ENCODE data around the gene NME7.

The NME7 gene

DNA sequence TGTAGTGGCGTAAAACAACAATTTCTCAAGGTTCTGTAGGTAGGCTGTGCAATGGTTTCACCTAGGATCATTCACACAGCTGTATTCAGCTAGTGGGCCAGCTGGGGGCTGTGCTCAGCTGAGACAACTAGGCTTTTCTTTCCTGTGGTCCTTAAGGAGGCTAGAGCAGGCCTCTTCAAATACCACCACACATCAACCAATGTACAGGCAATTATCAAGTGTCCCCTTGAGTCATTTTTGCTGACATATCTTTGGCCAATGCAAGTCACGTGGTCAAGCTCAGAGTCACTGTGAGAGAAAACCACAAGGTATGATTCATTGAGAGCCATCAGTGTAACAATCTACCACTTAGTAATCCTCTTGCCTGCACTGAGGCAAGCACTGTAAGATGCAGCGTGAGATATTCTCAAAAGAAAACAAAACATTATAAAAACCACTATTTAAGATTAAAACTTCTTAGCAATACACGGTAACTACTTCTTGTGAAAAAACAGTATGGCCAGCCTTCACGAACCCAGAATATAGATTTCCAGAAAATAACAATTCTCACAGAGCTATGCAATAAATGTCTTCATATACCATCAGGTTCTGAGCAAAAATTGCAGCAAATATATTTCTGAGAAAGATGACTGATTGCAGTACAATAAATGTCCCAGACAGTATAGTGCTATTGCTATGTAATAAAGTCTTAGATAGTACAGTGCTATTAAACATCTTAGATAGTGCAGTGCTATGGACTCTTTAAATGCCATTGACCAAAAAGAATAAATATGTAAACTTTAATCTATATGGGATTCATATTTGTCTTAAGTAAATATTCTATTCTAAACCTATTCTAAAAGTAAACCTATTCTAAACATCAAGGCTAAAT, 55.3 kb downstream of the NME7 start:
- no peaks in the 10 kb centered on the region for H3K9me3 ChIP-seq (ENCODE audit: control insufficient read depth, insufficient read depth, low read depth, low read length)
- CTCF ChIA-PET: interaction anchor here (0.7 kb wide), 1 partner anchor 10 kb away, joined by 3 read pairs; no protein-coding TSS in a partner anchor
- H3K4me1 ChIP-seq (ENCODE audit: control insufficient read depth, insufficient read depth, low read length): no peaks in the 10 kb centered on the region; the same call in 1 of the 2 replicates
- POLR2A ChIA-PET: interaction anchor here (0.6 kb wide), 1 partner anchor 56 kb away, joined by 3 read pairs; the partner anchor contains the start of genes BLZF1 and NME7
- H3K36me3 ChIP-seq (ENCODE audit: control insufficient read depth in 2 of 2, insufficient read depth in 1 of 2, low read length in 2 of 2): no peaks in the 10 kb centered on the region
- H3K4me3 ChIP-seq (ENCODE audit: low read depth, low read length): no peak overlapping the region
- H3K27ac ChIP-seq (ENCODE audit: extremely low read depth, low read depth, low read length): no peak overlapping the region
- TF ChIP-seq ZNF248 (tag by site-specific recombination; IDR thresholded peaks at IDR 0.05) (no peak), KLF8 (tag by site-specific recombination; IDR thresholded peaks at IDR 0.05) (no peak), MZF1 (tag by site-specific recombination; IDR thresholded peaks at IDR 0.05; ENCODE audit: borderline replicate concordance) (no peak), ZNF335 (tag by site-specific recombination; conservative IDR thresholded peaks at IDR 0.05) (peak; percentile 90), ZNF518A (tag by site-specific recombination; conservative IDR thresholded peaks at IDR 0.05; ENCODE audit: low read depth) (no peak), ZNF138 (tag by site-specific recombination; IDR thresholded peaks at IDR 0.05; ENCODE audit: borderline replicate concordance) (no peak), ZNF548 (tag by site-specific recombination; IDR thresholded peaks at IDR 0.05) (no peak), ZNF571 (tag by site-specific recombination; IDR thresholded peaks at IDR 0.05) (no peak), ZNF26 (tag by site-specific recombination; IDR thresholded peaks at IDR 0.05) (no peak), ZNF391 (tag by site-specific recombination; IDR thresholded peaks at IDR 0.05; ENCODE audit: borderline replicate concordance, low read depth) (no peak), ZNF514 (tag by site-specific recombination; IDR thresholded peaks at IDR 0.05) (no peak), ZNF24 (tag by site-specific recombination; IDR thresholded peaks at IDR 0.05) (peak; percentile 53; the same call in 1 of the 2 replicates), ZNF785 (tag by site-specific recombination; IDR thresholded peaks at IDR 0.05) (no peak), ZNF398 (tag by site-specific recombination; IDR thresholded peaks at IDR 0.05) (peak; percentile 21; the same call in 1 of the 2 replicates), KLF7 (tag by site-specific recombination; IDR thresholded peaks at IDR 0.05; ENCODE audit: borderline replicate concordance) (no peak), ZNF639 (tag by site-specific recombination; IDR thresholded peaks at IDR 0.05) (peak; percentile 21; the same call in 1 of the 2 replicates), ZNF157 (tag by site-specific recombination; IDR thresholded peaks at IDR 0.05) (no peak), KLF1 (tag by site-specific recombination; IDR thresholded peaks at IDR 0.05) (no peak)
- TF ChIP-seq, protein P1, sequence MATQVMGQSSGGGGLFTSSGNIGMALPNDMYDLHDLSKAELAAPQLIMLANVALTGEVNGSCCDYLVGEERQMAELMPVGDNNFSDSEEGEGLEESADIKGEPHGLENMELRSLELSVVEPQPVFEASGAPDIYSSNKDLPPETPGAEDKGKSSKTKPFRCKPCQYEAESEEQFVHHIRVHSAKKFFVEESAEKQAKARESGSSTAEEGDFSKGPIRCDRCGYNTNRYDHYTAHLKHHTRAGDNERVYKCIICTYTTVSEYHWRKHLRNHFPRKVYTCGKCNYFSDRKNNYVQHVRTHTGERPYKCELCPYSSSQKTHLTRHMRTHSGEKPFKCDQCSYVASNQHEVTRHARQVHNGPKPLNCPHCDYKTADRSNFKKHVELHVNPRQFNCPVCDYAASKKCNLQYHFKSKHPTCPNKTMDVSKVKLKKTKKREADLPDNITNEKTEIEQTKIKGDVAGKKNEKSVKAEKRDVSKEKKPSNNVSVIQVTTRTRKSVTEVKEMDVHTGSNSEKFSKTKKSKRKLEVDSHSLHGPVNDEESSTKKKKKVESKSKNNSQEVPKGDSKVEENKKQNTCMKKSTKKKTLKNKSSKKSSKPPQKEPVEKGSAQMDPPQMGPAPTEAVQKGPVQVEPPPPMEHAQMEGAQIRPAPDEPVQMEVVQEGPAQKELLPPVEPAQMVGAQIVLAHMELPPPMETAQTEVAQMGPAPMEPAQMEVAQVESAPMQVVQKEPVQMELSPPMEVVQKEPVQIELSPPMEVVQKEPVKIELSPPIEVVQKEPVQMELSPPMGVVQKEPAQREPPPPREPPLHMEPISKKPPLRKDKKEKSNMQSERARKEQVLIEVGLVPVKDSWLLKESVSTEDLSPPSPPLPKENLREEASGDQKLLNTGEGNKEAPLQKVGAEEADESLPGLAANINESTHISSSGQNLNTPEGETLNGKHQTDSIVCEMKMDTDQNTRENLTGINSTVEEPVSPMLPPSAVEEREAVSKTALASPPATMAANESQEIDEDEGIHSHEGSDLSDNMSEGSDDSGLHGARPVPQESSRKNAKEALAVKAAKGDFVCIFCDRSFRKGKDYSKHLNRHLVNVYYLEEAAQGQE (tag by site-specific recombination; IDR thresholded peaks at IDR 0.05): peak; percentile 82; the same call in 1 of the 2 replicates
- TF ChIP-seq, protein P2, sequence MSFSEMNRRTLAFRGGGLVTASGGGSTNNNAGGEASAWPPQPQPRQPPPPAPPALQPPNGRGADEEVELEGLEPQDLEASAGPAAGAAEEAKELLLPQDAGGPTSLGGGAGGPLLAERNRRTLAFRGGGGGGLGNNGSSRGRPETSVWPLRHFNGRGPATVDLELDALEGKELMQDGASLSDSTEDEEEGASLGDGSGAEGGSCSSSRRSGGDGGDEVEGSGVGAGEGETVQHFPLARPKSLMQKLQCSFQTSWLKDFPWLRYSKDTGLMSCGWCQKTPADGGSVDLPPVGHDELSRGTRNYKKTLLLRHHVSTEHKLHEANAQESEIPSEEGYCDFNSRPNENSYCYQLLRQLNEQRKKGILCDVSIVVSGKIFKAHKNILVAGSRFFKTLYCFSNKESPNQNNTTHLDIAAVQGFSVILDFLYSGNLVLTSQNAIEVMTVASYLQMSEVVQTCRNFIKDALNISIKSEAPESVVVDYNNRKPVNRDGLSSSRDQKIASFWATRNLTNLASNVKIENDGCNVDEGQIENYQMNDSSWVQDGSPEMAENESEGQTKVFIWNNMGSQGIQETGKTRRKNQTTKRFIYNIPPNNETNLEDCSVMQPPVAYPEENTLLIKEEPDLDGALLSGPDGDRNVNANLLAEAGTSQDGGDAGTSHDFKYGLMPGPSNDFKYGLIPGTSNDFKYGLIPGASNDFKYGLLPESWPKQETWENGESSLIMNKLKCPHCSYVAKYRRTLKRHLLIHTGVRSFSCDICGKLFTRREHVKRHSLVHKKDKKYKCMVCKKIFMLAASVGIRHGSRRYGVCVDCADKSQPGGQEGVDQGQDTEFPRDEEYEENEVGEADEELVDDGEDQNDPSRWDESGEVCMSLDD (tag by site-specific recombination; IDR thresholded peaks at IDR 0.05): no peak

Data from HEK293 (cell line).